Vagina (tissue), 2 donors: Measurements from ENCODE around the gene ADARB2. TPM values are rescaled to one million over a fixed set of nuclear protein-coding genes. Genes with fewer than 3 reads are reported as not detected.

Experiments
- DNase-seq, 2 donors: peaks; one replicate each; pipeline ENCODE4 v3.0.0-alpha.2; 2017; ENCODE audit errors: extremely low spot score in 2 of 2
- H3K27ac ChIP-seq: fragments of 200-600 bp; sonication (generic); one replicate; pipeline ENCODE4 v1.5.1; 2019
- H3K27me3 ChIP-seq: fragments of 200-600 bp; sonication (generic); one replicate; pipeline ENCODE4 v1.5.1; 2019
- H3K36me3 ChIP-seq, 2 donors: fragments of 200-600 bp; sonication (generic); one replicate each; pipeline ENCODE4 v1.5.1; 2017 to 2019
- H3K4me1 ChIP-seq: fragments of 200-600 bp; sonication (generic); one replicate; pipeline ENCODE4 v1.5.1; 2019
- H3K4me3 ChIP-seq, 2 donors: fragments of 200-600 bp; sonication (generic); 1 replicate in 1 of 2; 2 replicates in 1 of 2; pipeline ENCODE4 v1.5.1; 2016 to 2019
- H3K9me3 ChIP-seq: fragments of 200-600 bp; sonication (generic); one replicate; pipeline ENCODE4 v1.5.1; 2019
- CTCF ChIP-seq, 3 experiments: fragments of 450-650 bp in 2 of 3; fragments of 200-600 bp in 1 of 3; sonication (generic) in 1 of 3; IDR thresholded peaks; one replicate each; pipeline ENCODE4 v1.5.1; 2017 to 2019; ENCODE audit warnings: antibody characterized with exemption in 3 of 3, mild to moderate bottlenecking in 2 of 3, moderate library complexity in 2 of 3
- POLR2A ChIP-seq, 2 donors: fragments of 450-650 bp; IDR thresholded peaks; one replicate each; pipeline ENCODE4 v1.6.1; 2017; ENCODE audit warnings: antibody characterized with exemption in 2 of 2, mild to moderate bottlenecking in 2 of 2, moderate library complexity in 2 of 2
- POLR2AphosphoS5 ChIP-seq, 2 donors: sonication (generic); formaldehyde crosslinking; IDR thresholded peaks; one replicate each; pipeline ENCODE4 v1.9.0; 2017; ENCODE audit warnings: antibody characterized with exemption in 2 of 2, mild to moderate bottlenecking in 2 of 2, low read depth in 1 of 2; ENCODE audit not compliant: insufficient read depth in 1 of 2
- intact Hi-C: fragments of 100-400 bp; cut with DNase I; formaldehyde crosslinking; loops from one replicate; pipeline ENCODE4 v1.15.1; 2023
- total RNA-seq: library from RNA; depleted of rRNA; stranded (reverse); fragments of >200 nt; gene quantifications from one replicate; pipeline ENCODE4 v1.2.3, GENCODE V29; 2016

Gene ADARB2
- total RNA-seq, 1 donor from 2014 or later = 3.4 TPM

GRCh38 chr10:1185911-1186682 is 551.2 kb downstream of the ADARB2 start:
- Histone ChIP-seq H3K27ac (no peak overlapping the region), H3K36me3 (no peaks in the 10 kb centered on the region), H3K4me1 (no peaks in the 10 kb centered on the region), H3K9me3 (no peaks in the 10 kb centered on the region), H3K27me3 (no peaks in the 10 kb centered on the region), H3K4me3 (no peak overlapping the region)
- TF ChIP-seq POLR2A (IDR thresholded peaks at IDR 0.05) (no peak), CTCF (IDR thresholded peaks at IDR 0.05) (no peak), POLR2AphosphoS5 (IDR thresholded peaks at IDR 0.05; ENCODE audit: insufficient read depth in 1 of 2, low read depth in 1 of 2) (no peak)
- intact Hi-C loops = no loop called here
- DNase-seq = no peak

- no peaks in the 10 kb centered on the region for H3K36me3 ChIP-seq
- no peaks in the 10 kb centered on the region for H3K9me3 ChIP-seq
- intact Hi-C loops = no loop called here
- H3K27ac ChIP-seq = no peak overlapping the region
- H3K27me3 ChIP-seq = no peaks in the 10 kb centered on the region
- no peaks in the 10 kb centered on the region for H3K4me1 ChIP-seq
- H3K4me3 ChIP-seq = no peak overlapping the region
- DNase-seq = no peak
- TF ChIP-seq POLR2A (IDR thresholded peaks at IDR 0.05) = no peak
- no peak for TF ChIP-seq CTCF (IDR thresholded peaks at IDR 0.05)
- TF ChIP-seq POLR2AphosphoS5 (IDR thresholded peaks at IDR 0.05; ENCODE audit: insufficient read depth in 1 of 2, low read depth in 1 of 2) = no peak
Observed at GRCh38 chr10:1184541-1185430, 552.5 kb downstream of the ADARB2 start.

- no peak overlapping the region for H3K4me3 ChIP-seq
- DNase-seq = no peak
- TF ChIP-seq CTCF (IDR thresholded peaks at IDR 0.05) = no peak
- TF ChIP-seq POLR2AphosphoS5 (IDR thresholded peaks at IDR 0.05; ENCODE audit: insufficient read depth in 1 of 2, low read depth in 1 of 2) = no peak
- TF ChIP-seq POLR2A (IDR thresholded peaks at IDR 0.05) = no peak
- H3K4me1 ChIP-seq = no peaks in the 10 kb centered on the region
- H3K36me3 ChIP-seq = no peaks in the 10 kb centered on the region
- H3K9me3 ChIP-seq = no peaks in the 10 kb centered on the region
- no peak overlapping the region for H3K27ac ChIP-seq
- intact Hi-C loops = no loop called here
- H3K27me3 ChIP-seq = no peaks in the 10 kb centered on the region
Observed at GRCh38 chr10:1183701-1184100, 553.6 kb downstream of the ADARB2 start.

- intact Hi-C loops = no loop called here
Observed at GRCh38 chr10:1183033-1183396, 554.3 kb downstream of the ADARB2 start.

More at GRCh38 chr10:1183033-1183396, 554.3 kb downstream of the ADARB2 start:
- Histone ChIP-seq H3K36me3 (no peaks in the 10 kb centered on the region), H3K4me3 (no peak overlapping the region), H3K27ac (no peak overlapping the region), H3K4me1 (no peaks in the 10 kb centered on the region), H3K9me3 (no peaks in the 10 kb centered on the region), H3K27me3 (no peaks in the 10 kb centered on the region)
- TF ChIP-seq POLR2A (IDR thresholded peaks at IDR 0.05) (no peak), POLR2AphosphoS5 (IDR thresholded peaks at IDR 0.05; ENCODE audit: insufficient read depth in 1 of 2, low read depth in 1 of 2) (no peak), CTCF (IDR thresholded peaks at IDR 0.05) (no peak)
- no peak for DNase-seq
